DMS153 treated with DMSO at 0.1 percent for 48 hours (cell line): Measurements from ENCODE around the gene LRRC26.

Experiments used
- DNase-seq: peaks from one replicate; lab custom pipeline; 2025; ENCODE audit not compliant: unreplicated experiment; lab: John Stamatoyannopoulos, UW

The LRRC26 gene

GRCh38 chr9:137169896-137170358 lies at the start of gene LRRC26:
Gene LRRC26, minus strand, starts transcription at chr9:137170051. Its CDS starts 108 bp downstream, at chr9:137169943.
- no peak for DNase-seq

GRCh38 chr9:137218754-137219271 lies 49.0 kb upstream of the LRRC26 start:
- no peak for DNase-seq

GRCh38 chr9:137218212-137218753 lies 48.4 kb upstream of the LRRC26 start:
- DNase-seq: no peak

DNA sequence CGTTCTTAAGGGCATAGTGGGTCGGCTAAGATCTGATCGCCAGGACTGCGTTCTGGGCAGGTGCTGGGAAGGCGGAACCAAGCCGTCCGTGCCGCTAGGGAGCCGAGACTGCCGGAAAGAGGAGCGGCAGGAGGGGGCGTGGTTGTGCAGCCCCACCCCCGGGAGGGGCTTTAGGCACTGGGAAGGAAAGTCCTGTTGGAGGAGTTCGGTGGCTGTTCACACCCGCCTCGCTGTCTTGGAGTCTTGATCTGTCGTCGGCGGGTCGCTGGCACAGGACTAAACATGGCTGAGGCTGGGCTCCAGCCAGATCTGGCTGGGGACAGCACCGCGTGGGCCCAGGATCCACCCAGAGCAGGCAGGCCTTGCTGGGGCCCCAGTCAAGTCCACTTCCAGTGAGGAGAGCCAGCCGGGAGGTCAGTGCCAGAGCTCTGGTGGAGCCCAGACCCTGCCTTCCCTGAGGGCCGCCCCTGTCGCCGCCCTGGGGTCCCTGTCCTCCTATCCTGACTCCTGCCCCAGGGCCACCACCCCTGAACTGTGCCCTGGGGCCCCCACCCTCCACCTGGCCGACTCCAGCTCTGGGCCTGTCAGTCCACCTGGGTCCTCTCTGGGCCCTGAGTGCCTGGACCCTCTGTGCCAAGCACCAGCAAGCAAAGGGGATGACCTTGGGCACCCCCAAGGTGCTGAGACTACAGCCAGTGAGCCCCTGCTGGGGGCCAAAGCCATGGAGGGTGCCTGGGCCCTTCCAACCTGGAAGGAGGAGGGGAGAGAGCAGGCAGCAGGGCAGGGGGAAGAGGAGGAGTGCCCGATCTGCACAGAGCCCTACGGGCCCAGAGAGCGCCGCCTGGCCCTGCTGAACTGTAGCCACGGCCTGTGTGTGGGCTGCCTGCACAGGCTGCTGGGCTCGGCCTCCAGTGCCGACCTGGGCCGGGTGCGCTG lies 47.7 kb upstream of the LRRC26 start:
- peak; percentile 42 for DNase-seq

DNA sequence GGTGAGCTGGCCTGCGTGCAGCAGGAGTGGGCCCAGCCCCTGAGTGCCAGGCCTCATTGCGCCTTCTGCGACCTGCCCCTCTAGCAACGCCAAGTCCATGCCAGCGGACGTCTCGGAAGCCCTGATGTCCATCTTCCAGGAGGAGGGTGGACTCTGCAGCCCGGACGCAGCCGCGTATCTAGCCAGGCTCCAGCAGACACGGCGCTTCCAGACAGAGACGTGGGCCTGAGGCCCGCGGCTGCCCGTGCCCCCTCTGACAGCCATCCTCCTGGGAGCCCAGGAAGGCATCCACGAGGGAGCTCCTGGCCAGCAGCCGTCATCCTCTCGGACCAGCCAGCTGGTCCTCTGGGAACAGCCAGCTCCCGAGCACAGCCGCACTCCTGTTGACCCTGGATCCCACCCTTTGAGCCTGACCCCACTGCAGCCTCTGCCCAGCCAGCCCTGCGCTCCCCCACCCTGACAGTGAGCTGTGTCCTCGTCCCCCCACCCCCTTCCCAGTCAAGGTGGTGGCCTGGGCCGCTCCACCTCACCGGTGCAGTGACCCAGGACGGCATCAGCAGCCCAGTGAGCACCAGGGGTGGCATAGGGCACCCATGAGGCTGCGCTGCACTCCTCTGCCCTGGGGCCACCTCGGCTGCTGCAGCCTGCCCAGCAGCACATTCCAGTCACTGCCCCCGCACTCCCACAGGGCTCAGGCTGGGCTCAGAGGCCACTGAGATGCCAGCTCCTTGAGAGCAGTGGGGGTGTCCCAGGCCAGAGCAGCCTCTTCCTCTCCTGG lies 46.5 kb upstream of the LRRC26 start:
- DNase-seq: no peak

DNA sequence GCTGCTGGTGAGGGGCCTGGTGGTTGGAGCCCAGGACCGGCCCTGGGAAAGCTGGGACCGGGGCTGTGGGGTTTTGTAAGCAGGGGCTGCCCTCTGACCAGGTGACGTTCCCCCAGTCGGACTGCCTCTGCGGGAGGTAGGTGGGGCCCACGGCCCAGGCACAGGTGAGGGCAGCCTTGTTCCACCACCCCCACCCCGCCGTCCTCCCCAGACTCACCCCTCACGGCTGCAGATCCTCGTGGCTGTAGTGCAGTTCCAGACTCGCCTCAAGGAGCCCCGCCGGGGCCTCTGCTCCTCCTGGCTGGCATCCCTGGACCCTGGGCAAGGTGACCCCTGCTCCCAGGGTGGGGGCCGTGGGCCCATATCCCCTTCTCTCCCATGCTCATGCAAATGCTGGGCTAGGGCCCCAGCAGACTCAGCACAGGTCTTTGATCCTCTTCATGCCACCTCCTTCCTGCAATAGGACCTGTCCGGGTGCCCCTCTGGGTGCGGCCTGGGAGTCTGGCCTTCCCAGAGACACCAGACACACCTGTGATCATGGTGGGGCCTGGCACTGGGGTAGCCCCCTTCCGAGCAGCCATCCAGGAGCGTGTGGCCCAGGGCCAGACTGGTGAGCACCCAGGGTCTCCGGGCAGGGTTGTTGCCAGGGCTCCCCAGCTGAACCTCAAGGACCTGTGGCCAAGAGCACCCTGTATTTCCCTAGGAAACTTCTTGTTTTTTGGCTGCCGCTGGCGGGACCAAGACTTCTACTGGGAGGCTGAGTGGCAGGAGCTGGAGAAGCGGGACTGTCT lies 45.5 kb upstream of the LRRC26 start:
- no peak for DNase-seq

DNA sequence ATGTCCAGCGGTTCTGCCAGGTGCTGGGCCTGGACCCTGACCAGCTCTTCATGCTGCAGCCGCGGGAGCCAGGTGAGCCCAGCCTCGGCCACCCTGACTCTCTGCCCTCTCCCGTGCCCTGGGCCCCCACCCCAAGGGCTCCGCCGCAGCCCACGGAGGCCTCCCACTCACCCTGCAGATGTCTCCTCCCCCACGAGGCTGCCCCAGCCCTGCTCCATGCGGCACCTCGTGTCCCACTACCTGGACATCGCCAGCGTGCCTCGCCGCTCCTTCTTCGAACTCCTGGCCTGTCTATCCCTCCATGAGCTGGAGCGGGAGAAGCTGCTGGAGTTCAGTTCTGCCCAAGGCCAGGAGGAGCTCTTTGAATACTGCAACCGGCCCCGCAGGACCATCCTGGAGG lies 44.8 kb upstream of the LRRC26 start:
- DNase-seq: no peak

- no peak for DNase-seq
These were observed 43.6 kb upstream of the LRRC26 start for GRCh38 chr9:137213160-137214060.

DNA sequence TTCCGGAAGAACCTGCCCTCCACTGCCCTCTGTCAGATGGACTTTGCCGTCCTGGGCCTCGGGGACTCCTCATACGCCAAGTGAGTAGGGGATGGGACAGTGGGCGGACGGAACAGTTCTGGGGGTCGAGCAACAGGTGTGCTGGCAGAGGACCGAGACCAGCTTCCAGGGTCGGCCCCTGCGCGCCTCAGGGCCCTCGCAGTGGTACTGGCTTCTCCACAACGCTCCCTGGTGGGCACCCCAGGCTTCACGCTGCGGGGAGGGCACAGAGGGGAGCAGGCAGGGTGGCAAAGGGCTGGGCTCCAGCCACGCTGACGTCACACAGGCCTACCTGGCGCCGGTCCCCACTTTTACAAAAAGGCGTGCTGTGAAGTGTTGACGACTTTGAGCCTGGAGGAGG lies 42.7 kb upstream of the LRRC26 start:
- DNase-seq: no peak

GRCh38 chr9:137211532-137211931 lies 41.7 kb upstream of the LRRC26 start:
- DNase-seq: no peak

DNA sequence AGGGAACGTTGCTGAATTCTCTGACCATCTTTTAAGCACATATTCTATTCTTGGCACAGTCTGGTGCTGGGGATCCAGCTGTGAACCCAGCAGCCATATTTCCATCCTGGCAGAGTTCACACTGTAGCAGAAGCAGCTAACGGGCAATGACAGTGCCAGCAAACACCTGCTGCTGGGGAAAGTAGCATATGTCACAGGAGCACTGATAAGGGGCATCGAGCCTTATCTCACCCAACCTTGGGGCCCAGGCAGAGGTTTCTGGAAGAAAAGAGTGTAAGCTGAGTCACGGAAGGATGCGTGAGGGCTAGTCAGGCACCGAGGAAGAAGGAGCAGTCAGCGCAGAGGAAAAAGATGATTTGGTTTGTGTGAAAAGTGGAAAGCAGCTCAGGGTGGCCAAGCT lies 36.8 kb upstream of the LRRC26 start:
- no peak for DNase-seq

DNA sequence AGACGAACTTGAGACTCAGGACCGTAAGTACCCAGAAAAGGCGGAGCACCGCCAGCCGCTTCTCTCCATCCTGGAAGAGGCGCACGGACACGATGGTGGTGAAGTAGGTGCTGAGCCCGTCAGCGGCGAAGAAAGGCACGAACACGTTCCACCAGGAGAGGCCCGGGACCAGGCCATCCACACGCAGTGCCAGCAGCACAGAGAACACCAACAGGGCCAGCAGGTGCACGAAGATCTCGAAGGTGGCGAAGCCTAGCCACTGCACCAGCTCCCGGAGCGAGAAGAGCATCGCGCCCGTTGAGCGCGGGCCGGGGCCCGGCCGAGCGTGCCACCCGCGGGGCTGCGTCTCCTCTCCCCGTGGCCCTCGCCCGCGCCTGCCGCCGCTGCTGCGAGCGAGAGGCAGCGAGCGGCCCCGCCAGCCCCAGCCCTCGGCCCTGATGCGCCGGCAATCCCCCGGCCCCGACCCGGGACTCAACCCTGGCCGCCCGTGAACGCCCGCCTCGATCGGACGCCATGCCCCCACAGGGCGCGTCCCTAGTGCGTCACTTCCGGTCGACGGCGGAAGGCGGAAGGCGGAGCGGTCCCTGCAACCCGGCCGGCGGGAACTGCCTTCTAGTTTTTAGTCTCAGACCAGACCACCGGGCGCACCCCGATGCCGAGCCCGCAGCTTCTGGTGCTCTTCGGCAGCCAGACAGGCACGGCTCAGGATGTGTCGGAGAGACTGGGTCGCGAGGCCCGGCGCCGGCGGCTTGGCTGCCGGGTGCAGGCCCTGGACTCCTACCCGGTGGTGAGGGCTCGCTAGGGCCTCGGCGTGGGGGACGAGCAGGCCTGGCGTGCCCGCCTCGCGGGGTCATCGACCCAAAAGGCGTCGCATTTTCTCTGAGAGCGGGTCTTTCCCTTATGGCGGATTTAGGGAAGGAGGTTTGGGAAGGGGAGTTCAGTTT lies 35.5 kb upstream of the LRRC26 start, which contains the start of the genes NDOR1 and TMEM203:
Gene NDOR1, plus strand, starts transcription at position 575 of the 944 bp plus-strand sequence. Its CDS starts 78 bp downstream, at position 653.
Gene TMEM203, minus strand, starts transcription at position 523 of the 944 bp plus-strand sequence. Its CDS starts 234 bp downstream, at position 289.
- peak; percentile 59 for DNase-seq

- no peak for DNase-seq
These were observed 34.9 kb upstream of the LRRC26 start for GRCh38 chr9:137204731-137205125.

DNA sequence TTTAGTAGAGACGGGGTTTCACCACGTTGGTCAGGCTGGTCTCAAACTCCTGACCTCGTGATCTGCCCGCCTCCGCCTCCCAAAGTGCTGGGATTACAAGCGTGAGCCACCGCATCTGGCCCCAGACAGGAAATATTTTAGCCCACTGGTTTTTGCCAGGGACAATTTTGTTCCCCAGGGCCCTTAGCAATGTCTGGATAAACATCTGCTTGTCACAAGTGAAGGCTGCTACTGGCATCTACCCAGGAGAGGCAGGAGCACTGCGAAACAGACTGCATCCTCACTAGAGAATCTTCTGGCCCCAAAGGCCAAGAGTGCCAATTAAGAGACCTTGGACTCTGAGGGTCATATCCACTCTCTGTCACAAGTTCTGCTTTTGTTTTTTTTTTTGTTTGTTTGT lies 33.1 kb upstream of the LRRC26 start:
- DNase-seq: no peak

DNA sequence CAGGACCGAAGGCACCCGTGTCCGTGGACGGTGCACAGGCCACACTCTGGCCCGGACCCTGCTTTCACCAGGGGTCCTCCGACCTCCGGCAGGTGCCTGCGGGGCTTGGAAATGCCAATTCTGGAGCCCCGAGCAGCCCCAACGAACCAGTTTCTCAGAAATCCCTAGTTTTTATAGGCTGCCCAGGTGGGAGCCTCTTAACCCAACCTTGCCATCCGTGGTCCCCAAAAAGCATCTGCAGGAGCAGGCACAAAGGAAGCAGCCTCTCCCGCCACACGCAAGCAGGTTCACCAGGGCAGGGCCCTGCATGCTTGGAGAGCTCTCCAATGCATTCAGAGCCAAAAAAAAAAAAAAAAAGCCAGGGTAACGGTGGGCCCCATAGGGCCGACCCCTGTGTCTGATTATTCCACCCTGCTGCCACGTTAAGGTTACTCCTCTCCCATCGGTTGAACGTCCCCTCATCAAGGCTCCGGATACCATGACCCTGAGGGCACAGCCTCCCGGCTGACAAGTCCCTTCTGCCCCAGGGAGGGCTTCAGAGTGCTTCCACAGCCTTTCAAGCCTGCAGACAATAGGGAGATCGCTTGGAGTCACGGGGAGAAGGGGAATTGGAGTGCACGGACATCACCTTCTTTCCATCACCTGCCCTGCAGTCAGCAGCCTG lies 31.5 kb upstream of the LRRC26 start:
- no peak for DNase-seq

DNA sequence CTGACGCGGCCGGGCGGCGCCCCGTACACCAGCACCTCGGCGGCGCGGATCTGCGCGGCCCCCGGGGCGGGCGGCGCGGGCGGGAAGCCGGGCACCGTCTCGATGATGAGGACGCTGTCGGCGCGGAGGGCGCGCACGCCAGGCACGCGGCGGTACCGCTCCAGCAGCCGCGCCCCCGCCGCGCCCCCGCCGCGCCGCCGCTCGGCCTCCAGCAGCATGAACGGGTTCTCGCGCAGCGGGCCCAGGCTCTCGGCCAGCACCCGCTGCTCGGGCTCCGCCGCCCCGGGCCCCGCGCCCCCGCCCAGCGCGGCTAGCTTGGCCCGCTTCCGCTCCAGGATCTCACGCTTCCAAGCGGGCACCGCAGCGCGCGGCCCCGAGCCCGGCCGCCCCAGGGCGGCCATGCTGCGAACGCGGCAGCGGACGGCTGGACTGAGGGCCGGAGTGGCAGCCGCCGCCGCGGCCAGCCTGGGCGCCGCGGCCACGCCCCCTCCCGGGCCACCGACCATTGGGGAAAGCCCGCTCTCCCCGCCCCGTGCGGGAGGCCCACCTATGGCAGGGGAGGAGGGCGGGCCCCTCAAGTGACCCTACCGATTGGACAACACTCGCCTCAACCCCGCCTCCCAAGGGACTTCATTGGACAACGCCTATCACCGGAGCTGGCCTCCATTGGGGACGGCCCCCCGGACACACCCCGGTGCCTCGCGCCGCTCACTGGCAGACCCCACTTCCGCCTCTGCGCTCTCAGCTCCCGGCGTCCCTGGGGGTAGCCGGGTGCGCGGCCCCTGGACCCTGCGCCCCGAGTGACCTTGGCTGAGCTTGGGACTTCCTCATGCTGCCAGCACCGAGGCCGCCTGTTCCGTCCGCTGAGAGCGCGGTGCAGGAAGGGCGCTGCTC lies 30.7 kb upstream of the LRRC26 start, which contains the start of gene TPRN:
Gene TPRN, minus strand, starts transcription at position 431 of the 894 bp plus-strand sequence. Its CDS starts 30 bp downstream, at position 401.
- peak; percentile 96 for DNase-seq
